ENCODE results near the gene GNA12. TPM values are rescaled to one million over a fixed set of nuclear protein-coding genes. Genes with fewer than 3 reads are reported as not detected.

Gene GNA12
- total and polyA plus RNA-seq, 2 of the 4 experiments (the other 2 are of a cell fraction), result 14.3 to 93.9 TPM

- no peak overlapping the region for H2AFZ ChIP-seq (replicated peaks; ENCODE audit: low read length, poor library complexity)
- no TSS peak for BruUV-seq (replicated peaks)
- no peak overlapping the region for H3K4me3 ChIP-seq (ENCODE audit: insufficient read depth, low read depth, low read length)
- H2BK15ac ChIP-seq (ENCODE audit: low read depth, low read length), result no peak overlapping the region
- H3K14ac ChIP-seq (replicated peaks; ENCODE audit: low read depth, low read length), result no peak overlapping the region
- H2BK5ac ChIP-seq (ENCODE audit: low read depth, low read length, poor library complexity, severe bottlenecking), result no peak overlapping the region
- no peak overlapping the region for H3K18ac ChIP-seq (ENCODE audit: low read depth, low read length)
- 78% methylated on average over 6 of the region's 17 CpGs; no CpG with 5 or more reads in 1 of the 2 experiments for WGBS, 2 experiments (ENCODE audit: extremely low coverage in 2 of 2, insufficient read length in 1 of 2)
- no peak overlapping the region for H3K4ac ChIP-seq (ENCODE audit: low read depth, low read length)
- intact Hi-C loops (cut with micrococcal nuclease) (no loop called here), dilution Hi-C loops (cut with HindIII; ENCODE audit: low sequenced_read_pairs, unreplicated experiment) (no loop called here), in situ Hi-C loops (cut with MboI; ENCODE audit: low sequenced_read_pairs) (no loop called here)
- no peaks in the 10 kb centered on the region for H3K79me1 ChIP-seq (ENCODE audit: low read depth in 1 of 2, low read length in 2 of 2)
- H2BK20ac ChIP-seq (ENCODE audit: low read depth, low read length), result no peak overlapping the region
- H3K9me1 ChIP-seq (ENCODE audit: insufficient read depth, low read length), result no peaks in the 10 kb centered on the region
- TF ChIP-seq NFE2L2 (IDR thresholded peaks at IDR 0.05; ENCODE audit: low read depth, low read length), result no peak
- peaks cover 6% of the 10 kb centered on the region; the same call in 1 of the 2 replicates for H3K27me3 ChIP-seq (ENCODE audit: control insufficient read depth, insufficient read depth, low read length)
- H2AK9ac ChIP-seq (replicated peaks; ENCODE audit: low read depth, low read length, poor library complexity), result peak overlapping the region; percentile 55
- no peaks in the 10 kb centered on the region; the same call in 1 of the 2 replicates for H3K4me1 ChIP-seq (ENCODE audit: control insufficient read depth, insufficient read depth, low read length)
- H4K20me1 ChIP-seq (ENCODE audit: insufficient read depth, low read length), result no peaks in the 10 kb centered on the region
- no peak overlapping the region for H4K8ac ChIP-seq (ENCODE audit: low read depth in 2 of 2, low read length in 2 of 2)
- CTCF ChIA-PET, result no interaction called here
- H4K91ac ChIP-seq (ENCODE audit: insufficient read depth, low read depth, low read length), result no peak overlapping the region
- POLR2A ChIA-PET (ENCODE audit: unreplicated experiment), result no interaction called here
- no peak overlapping the region for H3K4me2 ChIP-seq (ENCODE audit: low read depth, low read length)
- H3K36me3 ChIP-seq (ENCODE audit: control insufficient read depth, insufficient read depth, low read length), result no peaks in the 10 kb centered on the region
- no peak overlapping the region for H3K23ac ChIP-seq (ENCODE audit: low read depth, low read length)
- no peaks in the 10 kb centered on the region for H3K9me3 ChIP-seq (ENCODE audit: control insufficient read depth, insufficient read depth, low read length)
- no peak overlapping the region for H3K27ac ChIP-seq (ENCODE audit: insufficient read depth, low read length)
- no peak overlapping the region for H3K9ac ChIP-seq (ENCODE audit: low read depth, low read length)
- ATAC-seq (ENCODE audit: low read depth), result no peak
- H3K56ac ChIP-seq (ENCODE audit: extremely low read depth, insufficient read depth, low read length), result no peak overlapping the region
- no peak for DNase-seq
- H2AK5ac ChIP-seq (ENCODE audit: low read depth, low read length), result no peak overlapping the region
- no peak overlapping the region for H2BK120ac ChIP-seq (ENCODE audit: low read depth, low read length)
- H4K5ac ChIP-seq (ENCODE audit: low read depth, low read length), result no peak overlapping the region
Measured at GRCh38 chr7:2701424-2701823, 142.7 kb downstream of the GNA12 start.

Measured in IMR-90 (cell line).